UCSD-AML1 (cell line): ENCODE data around the gene DKK1.
"Not testable (repeated sequence)": the region's sequence is repeated elsewhere in the genome, so short reads cannot be mapped to it uniquely, and the experiment has no call there.

Experiments
- DNase-seq: peaks from one replicate; lab custom pipeline; 2025; ENCODE audit not compliant: unreplicated experiment; lab: John Stamatoyannopoulos, UW

DKK1 gene

DNA sequence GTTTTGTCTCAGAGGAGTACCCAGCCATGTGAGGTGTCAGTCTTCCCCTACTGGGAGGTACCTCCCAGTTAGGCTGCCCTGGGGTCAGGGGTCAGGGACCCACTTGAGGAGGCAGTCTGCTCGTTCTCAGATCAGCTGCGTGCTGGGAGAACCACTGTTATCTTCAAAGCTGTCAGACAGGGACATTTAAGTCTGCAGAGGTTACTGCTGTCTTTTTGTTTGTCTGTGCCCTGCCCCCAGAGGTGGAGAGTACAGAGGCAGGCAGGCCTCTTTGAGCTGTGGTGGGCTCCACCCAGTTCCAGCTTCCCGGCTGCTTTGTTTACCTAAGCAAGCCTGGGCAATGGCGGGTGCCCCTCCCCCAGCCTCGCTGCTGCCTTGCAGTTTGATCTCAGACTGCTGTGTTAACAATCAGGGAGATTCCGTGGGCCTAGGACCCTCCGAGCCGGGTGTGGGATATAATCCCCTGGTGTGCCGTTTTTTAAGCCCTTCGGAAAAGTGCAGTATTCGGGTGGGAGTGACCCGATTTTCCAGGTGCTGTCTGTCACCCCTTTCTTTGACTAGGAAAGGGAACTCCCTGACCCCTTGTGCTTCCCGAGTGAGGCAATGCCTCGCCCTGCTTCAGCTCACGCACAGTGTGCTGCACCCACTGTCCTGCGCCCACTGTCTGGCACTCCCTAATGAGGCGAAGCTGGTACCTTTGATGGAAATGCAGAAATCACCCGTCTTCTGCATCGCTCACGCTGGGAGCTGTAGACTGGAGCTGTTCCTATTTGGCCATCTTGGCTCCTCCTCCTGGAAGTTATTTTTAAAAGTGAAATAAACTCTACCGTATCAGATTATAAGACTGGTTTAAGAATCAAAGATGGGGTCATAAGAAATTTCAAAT, 51.7 kb downstream of the DKK1 start:
- not testable (repeated sequence) for DNase-seq
